Stimulated activated CD8-positive, alpha-beta memory T cell treated with anti-CD3 and anti-CD28 coated beads, Interleukin-12 subunit alpha, Interleukin-12 subunit beta, amount 100 ng/mL, for 1 hour (primary cell): ENCODE results near the gene FBXO42.
"Not testable (repeated sequence)": the region's sequence is repeated elsewhere in the genome, so short reads cannot be mapped to it uniquely, and the experiment has no call there.

Experiments
- DNase-seq: peaks from one replicate; pipeline ENCODE4 v3.0.0-alpha.2; 2020; ENCODE audit warnings: low read depth

The FBXO42 gene

DNA sequence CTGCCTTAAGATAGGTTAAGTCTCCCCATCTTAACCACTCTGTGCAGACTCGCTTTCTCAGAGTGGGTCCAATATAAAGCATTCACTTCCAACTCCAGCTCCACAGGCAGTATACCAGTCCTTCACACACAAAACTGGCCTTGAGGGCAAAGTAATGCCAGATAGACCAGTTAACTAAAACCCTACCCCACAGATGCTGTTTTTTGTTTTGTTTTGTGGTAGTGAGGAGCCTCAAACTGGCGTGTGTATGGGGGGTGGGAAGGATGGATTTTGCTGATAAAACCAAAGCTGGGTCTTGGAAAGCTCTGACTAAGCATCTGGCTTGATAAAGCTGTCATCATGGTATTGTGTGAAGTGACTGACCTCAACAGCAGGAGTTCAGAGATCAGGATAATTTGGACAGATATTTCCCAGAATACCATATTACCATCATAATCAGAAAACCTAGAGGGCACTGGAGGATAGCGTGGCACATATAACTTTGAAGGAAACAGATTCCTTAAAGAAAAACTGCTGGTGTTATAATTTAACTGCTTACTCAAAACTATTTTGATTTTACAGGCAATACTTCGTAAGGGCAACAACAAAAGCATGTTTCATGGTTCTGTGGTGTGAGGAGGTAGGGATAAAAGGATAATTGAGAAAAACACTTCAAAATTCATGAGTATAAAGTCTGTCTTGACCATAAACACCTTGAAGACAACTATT lies 85.7 kb downstream of the FBXO42 start:
- no peak for DNase-seq

GRCh38 chr1:16262067-16262466 lies 90.2 kb downstream of the FBXO42 start:
- DNase-seq, result no peak

DNA sequence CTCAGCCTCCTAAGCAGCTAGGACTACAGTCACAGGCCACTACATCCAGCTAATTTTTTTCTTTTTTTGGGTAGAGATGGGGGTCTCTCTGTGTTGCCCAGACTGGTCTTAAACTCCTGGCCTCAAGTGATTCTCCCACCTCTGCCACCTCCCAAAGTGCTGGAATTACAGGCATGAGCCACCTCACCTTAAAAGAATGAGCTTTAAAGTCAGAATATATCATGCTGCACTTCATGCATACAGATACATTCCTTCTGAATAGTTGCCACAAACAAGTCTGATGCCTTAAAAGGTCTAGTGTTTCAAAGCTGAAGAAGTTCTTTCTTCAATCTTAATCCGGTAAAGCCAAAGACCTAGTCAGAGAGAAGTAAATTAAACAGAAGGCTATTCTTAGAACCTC lies 91.5 kb downstream of the FBXO42 start:
- no peak for DNase-seq

DNA sequence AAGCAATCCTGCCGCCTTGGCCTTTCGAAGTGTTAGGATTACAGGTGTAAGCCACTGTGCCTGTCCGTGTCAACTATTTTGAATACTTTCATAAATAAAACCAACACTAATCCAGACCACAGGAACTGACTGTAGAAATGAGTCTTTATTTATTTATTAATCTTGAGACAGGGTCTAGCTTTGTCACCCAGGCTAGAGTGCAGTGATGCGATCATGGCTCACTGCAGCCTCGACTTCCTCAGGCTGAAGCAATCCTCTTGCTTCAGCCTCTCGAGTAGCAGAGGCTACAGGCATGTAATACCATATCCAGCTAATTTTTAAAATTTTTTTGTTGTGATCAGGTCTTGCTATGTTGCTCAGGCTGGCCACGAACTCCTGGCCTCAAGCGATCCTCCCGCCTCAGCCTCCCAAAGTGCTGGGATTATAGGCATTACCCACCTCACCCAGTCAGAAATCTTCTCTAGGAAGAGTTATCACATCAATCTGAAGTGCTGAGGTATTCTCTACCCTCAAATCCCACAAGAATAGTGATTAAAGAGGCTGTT lies 93.6 kb downstream of the FBXO42 start:
- no peak for DNase-seq

GRCh38 chr1:16257968-16258367 lies 94.3 kb downstream of the FBXO42 start:
- no peak for DNase-seq

DNA sequence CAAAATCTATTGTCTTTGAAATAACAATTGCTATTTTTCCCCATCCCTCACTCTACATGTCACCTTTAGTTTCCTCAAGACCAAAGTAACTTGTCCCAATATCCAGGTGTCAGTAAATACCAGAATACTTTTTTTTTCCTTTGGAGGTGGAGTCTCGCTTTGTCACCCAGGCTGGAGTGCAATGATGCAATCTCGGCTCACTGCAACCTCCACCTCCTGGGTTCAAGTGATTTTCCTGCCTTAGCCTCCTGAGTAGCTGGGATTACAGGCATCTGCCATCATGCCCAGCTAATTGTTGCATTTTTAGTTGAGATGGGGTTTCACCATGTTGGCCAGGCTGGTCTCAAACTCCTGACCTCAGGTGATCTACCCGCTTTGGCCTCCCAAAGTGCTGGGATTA lies 94.7 kb downstream of the FBXO42 start:
- DNase-seq, result not testable (repeated sequence)

GRCh38 chr1:16256478-16256877 lies 95.8 kb downstream of the FBXO42 start:
- DNase-seq, result no peak

DNA sequence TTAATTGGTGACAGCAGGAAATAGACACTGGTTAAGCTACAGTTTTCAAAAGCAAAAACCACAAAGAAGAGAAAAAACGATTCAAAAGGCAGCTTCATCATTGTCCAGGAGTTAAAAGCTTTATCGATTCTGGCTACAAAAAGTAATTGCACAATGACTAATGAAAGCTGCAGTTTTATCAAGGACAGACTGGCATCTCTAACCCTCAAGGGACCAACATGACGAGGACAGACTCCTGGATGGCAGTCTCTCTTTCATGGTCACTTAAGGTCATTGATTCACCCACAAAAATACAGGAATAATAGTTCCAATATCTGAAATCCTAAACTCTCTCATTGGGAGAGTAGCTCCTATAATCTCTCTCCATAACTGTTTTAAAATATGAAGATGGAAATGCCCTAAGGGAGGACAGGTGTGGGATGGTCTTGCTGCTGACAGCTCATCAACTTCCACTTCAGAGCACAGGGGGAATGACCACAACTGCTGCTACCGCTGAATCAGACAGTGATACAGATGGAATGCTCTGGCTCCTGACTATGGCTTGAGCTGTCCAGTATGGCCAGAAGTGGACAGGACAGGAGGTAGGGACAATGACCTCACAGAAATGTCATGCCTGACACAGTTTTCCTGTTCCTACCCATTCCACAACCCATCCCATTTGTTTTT lies 97.9 kb downstream of the FBXO42 start:
- DNase-seq, result no peak

DNA sequence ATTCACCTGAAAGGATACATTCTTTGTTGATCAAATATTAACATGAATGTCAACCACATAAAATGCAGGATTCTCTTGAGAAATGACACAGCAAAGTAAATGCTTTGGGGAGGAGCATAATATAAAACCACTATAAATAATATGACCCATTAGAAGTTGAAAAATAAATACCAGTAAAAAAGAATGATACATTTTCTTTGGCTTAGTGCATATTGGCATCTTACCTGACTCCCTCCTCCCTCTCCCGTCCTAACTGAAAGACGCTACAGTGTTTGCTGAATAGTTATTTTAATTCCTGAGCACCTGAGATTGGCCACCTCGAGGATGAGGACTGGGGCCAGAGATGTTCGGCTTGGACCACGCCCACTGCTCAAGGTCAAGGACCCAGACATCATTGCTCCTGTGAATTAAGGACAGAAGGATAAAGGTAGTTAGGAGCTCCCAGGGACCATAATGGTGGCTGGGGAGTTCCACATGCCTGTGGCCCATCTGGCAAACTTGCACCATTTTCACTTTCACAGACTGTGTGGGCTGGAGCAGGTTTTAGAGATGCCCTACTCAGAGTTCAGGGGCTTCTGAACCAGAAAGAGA lies 98.9 kb downstream of the FBXO42 start:
- DNase-seq, result no peak

- no peak for DNase-seq
Measured at GRCh38 chr1:16252912-16253311, 99.4 kb downstream of the FBXO42 start.

- DNase-seq, result no peak
Measured at GRCh38 chr1:16251381-16251780, 100.9 kb downstream of the FBXO42 start.

- no peak for DNase-seq
Measured at GRCh38 chr1:16250524-16251251, 101.6 kb downstream of the FBXO42 start.

DNA sequence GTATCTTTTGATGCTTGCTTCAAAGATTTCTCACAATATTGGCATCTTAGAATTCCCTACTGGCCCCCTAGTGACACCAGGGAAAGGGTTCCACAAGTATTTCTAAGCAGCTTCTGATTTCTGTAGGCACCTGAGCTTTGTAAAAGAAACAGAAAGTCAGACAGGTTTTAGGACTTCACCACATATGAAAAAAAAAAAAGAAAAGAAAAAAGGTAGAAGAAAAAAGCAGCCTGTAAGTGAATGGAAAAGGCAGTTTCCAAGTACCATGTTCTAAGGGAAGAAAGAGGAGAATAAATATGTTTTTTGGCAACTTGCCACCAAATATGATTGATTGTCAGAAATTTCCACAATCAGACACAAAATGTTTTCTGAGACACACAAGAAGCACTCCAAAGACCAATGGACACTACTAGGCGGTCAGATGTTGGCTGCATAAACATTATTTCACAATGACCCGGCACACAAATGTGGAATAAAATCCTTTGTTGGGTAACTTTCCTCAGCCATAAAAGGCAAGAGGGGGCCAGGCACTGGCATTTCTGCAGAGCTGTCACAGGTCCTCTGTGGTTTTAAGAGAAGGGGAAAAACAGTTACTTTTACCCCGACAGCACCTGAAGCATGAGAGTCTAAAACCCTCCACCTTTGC lies 102.6 kb downstream of the FBXO42 start:
- DNase-seq, result no peak

GRCh38 chr1:16248603-16249516 lies 103.4 kb downstream of the FBXO42 start:
- no peak for DNase-seq

DNA sequence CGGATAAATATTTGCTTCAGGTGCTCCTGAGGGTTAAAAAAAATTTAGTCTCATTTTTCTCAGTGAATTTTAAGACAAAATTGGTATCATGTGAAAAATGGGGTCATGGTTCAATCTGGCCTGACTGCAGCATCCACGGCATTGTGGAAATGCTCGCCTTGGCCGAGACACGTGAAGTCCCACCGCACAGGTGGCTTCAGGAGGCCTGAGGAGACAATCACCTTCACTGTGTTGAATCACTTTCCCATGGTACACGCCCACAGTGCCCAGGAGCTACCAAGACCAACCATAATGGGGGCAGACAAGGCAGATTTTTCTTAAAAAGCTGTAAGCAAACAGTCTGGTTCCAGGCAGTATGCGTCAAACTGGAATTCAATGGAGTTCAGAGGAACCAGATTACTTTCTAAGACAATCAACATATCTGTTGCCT lies 104.3 kb downstream of the FBXO42 start:
- DNase-seq, result no peak

GRCh38 chr1:16247441-16247840 lies 104.8 kb downstream of the FBXO42 start:
- no peak for DNase-seq

GRCh38 chr1:16246961-16247360 lies 105.3 kb downstream of the FBXO42 start:
- no peak for DNase-seq

DNA sequence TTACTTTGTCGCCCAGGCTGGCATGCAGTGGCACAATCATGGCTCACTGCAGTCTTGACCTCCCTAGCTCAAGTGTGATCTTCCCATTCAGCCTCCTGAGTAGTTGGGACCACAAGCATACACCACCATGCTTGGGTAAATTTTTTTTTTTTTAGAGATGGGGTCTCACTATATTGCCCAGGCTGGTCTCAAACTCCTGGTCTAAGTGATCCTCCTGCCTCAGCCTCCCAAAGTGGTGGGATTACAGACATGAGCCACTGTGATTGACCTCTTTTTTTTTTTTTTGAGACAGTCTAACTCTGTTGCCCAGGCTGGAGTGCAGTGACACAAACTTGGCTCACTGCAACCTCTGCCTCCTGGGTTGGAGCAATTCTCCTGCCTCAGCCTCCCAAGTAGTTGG lies 106.0 kb downstream of the FBXO42 start:
- not testable (repeated sequence) for DNase-seq

DNA sequence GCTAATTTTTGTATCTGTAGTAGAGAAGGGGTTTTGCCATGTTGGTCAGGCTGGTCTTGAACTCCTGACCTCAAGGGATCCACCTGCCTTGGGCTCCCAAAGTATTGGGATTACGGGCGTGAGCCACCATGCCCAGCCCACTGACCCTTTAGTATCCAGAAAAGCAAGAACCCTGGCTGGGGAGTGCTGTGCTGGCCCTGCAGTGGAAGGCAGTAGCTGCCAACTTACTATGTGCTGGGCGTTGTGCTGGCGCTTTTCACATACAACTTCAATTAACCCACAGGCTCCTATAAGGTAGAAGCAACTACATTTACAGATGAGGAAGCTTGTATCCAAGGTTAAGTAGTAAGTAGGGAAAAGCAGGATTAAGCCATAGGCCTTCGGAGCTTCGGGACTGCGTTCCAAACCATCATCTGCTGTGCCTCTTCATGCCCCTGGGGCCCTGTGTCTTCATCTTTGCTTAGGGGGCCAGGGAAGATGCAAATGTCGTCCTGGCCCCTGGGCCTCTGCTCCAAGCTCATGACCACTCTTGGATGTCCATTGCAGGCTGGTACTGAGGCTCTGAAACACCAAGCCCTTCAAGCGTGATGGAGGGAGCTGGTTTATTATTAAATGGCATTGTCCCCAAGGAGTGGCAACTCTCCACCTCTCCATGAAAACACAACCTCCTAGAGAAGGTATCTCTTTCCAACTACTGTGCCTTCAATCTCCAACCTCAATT lies 106.6 kb downstream of the FBXO42 start:
- no peak for DNase-seq

- no peak for DNase-seq
Measured at GRCh38 chr1:16244650-16245285, 107.5 kb downstream of the FBXO42 start.
